Posterior vena cava (tissue), 2 donors: Measurements from ENCODE around the gene TRAF3. TPM values are rescaled to one million over a fixed set of nuclear protein-coding genes. Genes with fewer than 3 reads are reported as not detected.
A peak's percentile ranks its signal among the peaks of the same experiment; 100 is the strongest.

Experiments used
- DNase-seq: peaks from one replicate; pipeline ENCODE4 v3.0.0-alpha.2; 2020; ENCODE audit warnings: low spot score
- intact Hi-C, 2 donors: fragments of 100-400 bp; cut with DNase I; formaldehyde crosslinking; loops; one replicate each; pipeline versions ENCODE4 v1.14.1 to v1.14.2; 2022 to 2023
- total RNA-seq, 2 donors: library from RNA; stranded (reverse); fragmentation: NEBNext Ultra II Directional; extraction: Animal tissue kit (Norgen Biotek cat#: 25700); gene quantifications; one replicate each; pipeline ENCODE4 v1.2.1, GENCODE V29; 2021
- donor health status: DM: yes; HTN: yes; CAD: no.
- donor health status: DM: yes; HTN: yes; CAD: no.

The TRAF3 gene
- total RNA-seq, 2 donors from 2014 or later, result 17.8 to 28.0 TPM

GRCh38 chr14:102772781-102773570 lies 4.3 kb upstream of the TRAF3 start:
- no peak for DNase-seq
- intact Hi-C loops, result loop anchor here in 1 of 2 donors (10.0 kb wide), 1 partner anchor 142 kb away; no protein-coding TSS in a partner anchor

- DNase-seq, result no peak
These were observed 2.7 kb upstream of the TRAF3 start for GRCh38 chr14:102774391-102775153.

GRCh38 chr14:102775855-102776760 lies 1.1 kb upstream of the TRAF3 start:
- DNase-seq, result no peak
- intact Hi-C loops, result loop anchor here in 1 of 2 donors (2.0 to 10.0 kb wide), 3 partner anchors 57 to 1471 kb away; no protein-coding TSS in a partner anchor

More at GRCh38 chr14:102774391-102775153, 2.7 kb upstream of the TRAF3 start:
- intact Hi-C loops, result loop anchor here in 1 of 2 donors (5.0 to 10.0 kb wide), 2 partner anchors 140 to 1473 kb away; no protein-coding TSS in a partner anchor

- intact Hi-C loops, result loop anchor here in 1 of 2 donors (2.0 to 10.0 kb wide), 3 partner anchors 55 to 1469 kb away; no protein-coding TSS in a partner anchor
- DNase-seq, result peak; percentile 83
These were observed 575 bp downstream of the TRAF3 start for GRCh38 chr14:102777711-102778337.

- intact Hi-C loops, result loop anchor here in 1 of 2 donors (5.0 to 10.0 kb wide), 2 partner anchors 136 to 1469 kb away; no protein-coding TSS in a partner anchor
These were observed 1.3 kb downstream of the TRAF3 start for GRCh38 chr14:102778338-102779083.

GRCh38 chr14:102779084-102779462 lies 1.8 kb downstream of the TRAF3 start:
- intact Hi-C loops, result loop anchor here in 1 of 2 donors (5.0 to 10.0 kb wide), 2 partner anchors 136 to 1468 kb away; no protein-coding TSS in a partner anchor
- no peak for DNase-seq

More at GRCh38 chr14:102778338-102779083, 1.3 kb downstream of the TRAF3 start:
- no peak for DNase-seq

GRCh38 chr14:102779574-102780315 lies 2.5 kb downstream of the TRAF3 start:
- intact Hi-C loops, result loop anchor here in 1 of 2 donors (5.0 to 10.0 kb wide), 2 partner anchors 135 to 1468 kb away; no protein-coding TSS in a partner anchor
- no peak for DNase-seq

- intact Hi-C loops, result no loop called here
- DNase-seq, result no peak
These were observed 3.8 kb downstream of the TRAF3 start for GRCh38 chr14:102781063-102781462.

GRCh38 chr14:102782974-102783373 lies 5.7 kb downstream of the TRAF3 start:
- no peak for DNase-seq
- intact Hi-C loops, result no loop called here

- intact Hi-C loops, result no loop called here
- no peak for DNase-seq
These were observed 7.8 kb downstream of the TRAF3 start for GRCh38 chr14:102784892-102785594.

GRCh38 chr14:102785595-102785963 lies 8.3 kb downstream of the TRAF3 start:
- intact Hi-C loops, result no loop called here
- no peak for DNase-seq

GRCh38 chr14:102786768-102787167 lies 9.5 kb downstream of the TRAF3 start:
- intact Hi-C loops, result no loop called here
- no peak for DNase-seq

- intact Hi-C loops, result no loop called here
These were observed 12.1 kb downstream of the TRAF3 start for GRCh38 chr14:102789349-102789748.

GRCh38 chr14:102793531-102794328 lies 16.5 kb downstream of the TRAF3 start:
- intact Hi-C loops, result no loop called here
- no peak for DNase-seq

More at GRCh38 chr14:102789349-102789748, 12.1 kb downstream of the TRAF3 start:
- no peak for DNase-seq

GRCh38 chr14:102795060-102795925 lies 18.0 kb downstream of the TRAF3 start:
- intact Hi-C loops, result no loop called here
- no peak for DNase-seq
